GM18861 (cell line): ENCODE measurements around the gene SPEM1.
A peak's percentile ranks its signal among the peaks of the same experiment; 100 is the strongest.

Source experiments
- ATAC-seq: cut with Tn5 transposase; IDR thresholded peaks from one replicate; pipeline ENCODE4 v1.9.1; 2021; ENCODE audit not compliant: unreplicated experiment

SPEM1 gene

GRCh38 chr17:7398612-7399011 lies 21.5 kb upstream of the SPEM1 start:
- no peak for ATAC-seq

GRCh38 chr17:7403043-7403726 lies 16.9 kb upstream of the SPEM1 start:
- ATAC-seq, result no peak

- ATAC-seq, result no peak
These were observed 16.5 kb upstream of the SPEM1 start for GRCh38 chr17:7403727-7403976.

- ATAC-seq, result peak; percentile 83
These were observed 16.0 kb upstream of the SPEM1 start, which contains the start of gene TMEM256 for GRCh38 chr17:7403977-7404736. Gene TMEM256, minus strand, starts transcription at chr17:7404097. Its CDS starts 13 bp downstream, at chr17:7404084.

- ATAC-seq, result no peak
These were observed 15.3 kb upstream of the SPEM1 start for GRCh38 chr17:7404737-7405349.

- ATAC-seq, result no peak
These were observed 14.5 kb upstream of the SPEM1 start for GRCh38 chr17:7405350-7406234.

- no peak for ATAC-seq
These were observed 13.8 kb upstream of the SPEM1 start for GRCh38 chr17:7406235-7406825.

- no peak for ATAC-seq
These were observed 13.0 kb upstream of the SPEM1 start for GRCh38 chr17:7407082-7407481.

- no peak for ATAC-seq
These were observed 12.5 kb upstream of the SPEM1 start, which contains the start of gene NLGN2 for GRCh38 chr17:7407485-7408251. Gene NLGN2, plus strand, starts transcription at chr17:7407845. Its CDS starts 411 bp downstream, at chr17:7408256.

- ATAC-seq, result no peak
These were observed 11.8 kb upstream of the SPEM1 start for GRCh38 chr17:7408252-7408727.

- no peak for ATAC-seq
These were observed 11.3 kb upstream of the SPEM1 start for GRCh38 chr17:7408863-7409262.

GRCh38 chr17:7409716-7410115 lies 10.4 kb upstream of the SPEM1 start:
- ATAC-seq, result no peak

GRCh38 chr17:7410634-7411426 lies 9.3 kb upstream of the SPEM1 start:
- no peak for ATAC-seq

- ATAC-seq, result no peak
These were observed 8.7 kb upstream of the SPEM1 start for GRCh38 chr17:7411427-7411750.

GRCh38 chr17:7413346-7413985 lies 6.7 kb upstream of the SPEM1 start:
- no peak for ATAC-seq

GRCh38 chr17:7414837-7415236 lies 5.3 kb upstream of the SPEM1 start:
- ATAC-seq, result no peak

- ATAC-seq, result no peak
These were observed 4.3 kb upstream of the SPEM1 start for GRCh38 chr17:7415784-7416183.

GRCh38 chr17:7416323-7416722 lies 3.8 kb upstream of the SPEM1 start:
- no peak for ATAC-seq
